H1 (cell line): ENCODE results near the gene A3GALT2. TPM values are rescaled to one million over a fixed set of nuclear protein-coding genes. Genes with fewer than 3 reads are reported as not detected.
A peak's percentile ranks its signal among the peaks of the same experiment; 100 is the strongest.

Experiments used
- CTCF ChIA-PET: fragments of 300-600 bp; sonication (Branson Sonifier 250); formaldehyde crosslinking; loops from one replicate; lab custom pipeline; 2021; ENCODE audit not compliant: partially characterized antibody; lab: Charles Lee
- POLR2A ChIA-PET: fragments of 300-600 bp; sonication (Branson Sonifier 250); formaldehyde crosslinking; loops from one replicate; lab custom pipeline; 2021; ENCODE audit warnings: inconsistent platforms; ENCODE audit not compliant: partially characterized antibody; lab: Charles Lee
- DNase-seq, 2 experiments: peaks; one replicate each; pipeline versions ENCODE4 v3.0.0 to v3.0.0-alpha.2; 2010 to 2022; ENCODE audit warnings: low spot score in 2 of 2, low read depth in 1 of 2, mixed read lengths in 1 of 2
- FAIRE-seq: peaks from 2 replicates; lab custom pipeline; 2011; peaks lifted over from hg19 to GRCh38; lab: Jason Lieb, UNC
- H2AFZ ChIP-seq: 2 replicates; pipeline ENCODE4 v1.8.1; 2012; ENCODE audit warnings: low read length, inconsistent platforms
- H2AK5ac ChIP-seq: 2 replicates; pipeline ENCODE4 v1.6.1; 2013; ENCODE audit warnings: low read depth, low read length
- H2BK120ac ChIP-seq: replicated peaks from 2 replicates; pipeline ENCODE3; 2013; ENCODE audit warnings: low read depth, low read length, inconsistent platforms
- H2BK12ac ChIP-seq: 2 replicates; pipeline ENCODE4 v1.6.1; 2013; ENCODE audit warnings: low read depth, low read length
- H2BK15ac ChIP-seq: 2 replicates; pipeline ENCODE4 v1.6.1; 2013; ENCODE audit warnings: low read length
- H2BK20ac ChIP-seq: 2 replicates; pipeline ENCODE4 v1.6.1; 2013; ENCODE audit warnings: low read length
- H2BK5ac ChIP-seq: 2 replicates; pipeline ENCODE4 v1.6.1; 2013; ENCODE audit warnings: low read depth, low read length
- H3K14ac ChIP-seq: 2 replicates; pipeline ENCODE4 v1.6.1; 2013; ENCODE audit warnings: inconsistent platforms; ENCODE audit not compliant: insufficient read length
- H3K18ac ChIP-seq: 2 replicates; pipeline ENCODE4 v1.6.1; 2013; ENCODE audit warnings: low read length; ENCODE audit errors: extremely low read depth
- H3K23ac ChIP-seq: 2 replicates; pipeline ENCODE4 v1.6.1; 2013; ENCODE audit warnings: inconsistent platforms; ENCODE audit not compliant: insufficient read length
- H3K23me2 ChIP-seq: 2 replicates; pipeline ENCODE4 v1.6.1; 2013; ENCODE audit warnings: low read depth, low read length
- H3K27ac ChIP-seq: 2 replicates; pipeline ENCODE4 v1.6.1; 2011; ENCODE audit warnings: low read depth, low read length, inconsistent platforms
- H3K27me3 ChIP-seq, 4 experiments: replicated peaks in 1 of 4; 1 replicate in 1 of 4; 2 replicates in 3 of 4; pipeline versions ENCODE4 v1.6.1 to v1.8.1; 2011 to 2013; ENCODE audit warnings: low read length in 3 of 4, mild to moderate bottlenecking in 3 of 4, inconsistent platforms in 2 of 4, mixed read lengths in 2 of 4, moderate library complexity in 1 of 4; ENCODE audit not compliant: control insufficient read depth in 3 of 4, insufficient read depth in 3 of 4; ENCODE audit errors: extremely low read depth in 1 of 4
- H3K36me3 ChIP-seq, 4 experiments: 2 replicates each; pipeline versions ENCODE4 v1.6.1 to v1.8.1; 2011 to 2013; ENCODE audit warnings: mild to moderate bottlenecking in 4 of 4, low read length in 3 of 4, moderate library complexity in 2 of 4, control low read depth in 1 of 4, inconsistent platforms in 1 of 4; ENCODE audit not compliant: insufficient read depth in 4 of 4, control insufficient read depth in 2 of 4
- H3K4ac ChIP-seq: replicated peaks from 2 replicates; pipeline ENCODE3; 2013; ENCODE audit warnings: low read length, low read depth, mixed read lengths, inconsistent platforms; ENCODE audit not compliant: insufficient read length
- H3K4me1 ChIP-seq, 4 experiments: replicated peaks in 1 of 4; 1 replicate in 1 of 4; 2 replicates in 3 of 4; pipeline versions ENCODE4 v1.6.1 to v1.8.1; 2011 to 2013; ENCODE audit warnings: low read length in 3 of 4, inconsistent platforms in 2 of 4, mixed read lengths in 1 of 4; ENCODE audit not compliant: insufficient read depth in 4 of 4, control insufficient read depth in 3 of 4
- H3K4me2 ChIP-seq, 2 experiments: 2 replicates each; pipeline versions ENCODE4 v1.6.1 to v1.8.1; 2011 to 2013; ENCODE audit warnings: low read depth in 2 of 2, low read length in 2 of 2, control low read depth in 1 of 2, inconsistent platforms in 1 of 2, mild to moderate bottlenecking in 1 of 2; ENCODE audit not compliant: insufficient read depth in 1 of 2
- H3K4me3 ChIP-seq, 4 experiments: fragments of 200-600, 300-600 bp in 1 of 4; sonication (generic), shearing (Covaris generic), sonication (Bioruptor Twin) in 1 of 4; 2 replicates each; pipeline versions ENCODE4 v1.5.1 to v1.8.1; 2011 to 2016; ENCODE audit warnings: low read length in 4 of 4, low read depth in 3 of 4, control low read depth in 2 of 4, inconsistent platforms in 2 of 4, mild to moderate bottlenecking in 2 of 4, mixed read lengths in 1 of 4, moderate library complexity in 1 of 4; ENCODE audit not compliant: insufficient read depth in 2 of 4; ENCODE audit errors: extremely low read depth in 1 of 4
- H3K56ac ChIP-seq: replicated peaks from 2 replicates; pipeline ENCODE3; 2013; ENCODE audit warnings: low read depth, mild to moderate bottlenecking, mixed read lengths, low read length, inconsistent platforms; ENCODE audit not compliant: insufficient read length
- H3K79me1 ChIP-seq: 2 replicates; pipeline ENCODE4 v1.6.1; 2013; ENCODE audit warnings: low read depth, low read length, control low read depth
- H3K79me2 ChIP-seq, 2 experiments: 2 replicates each; pipeline versions ENCODE4 v1.6.1 to v1.8.1; 2012 to 2013; ENCODE audit warnings: low read length in 2 of 2, mild to moderate bottlenecking in 2 of 2, inconsistent platforms in 1 of 2; ENCODE audit not compliant: insufficient read depth in 2 of 2, control insufficient read depth in 1 of 2
- H3K9ac ChIP-seq, 4 experiments: replicated peaks in 1 of 4; 1 replicate in 1 of 4; 2 replicates in 3 of 4; pipeline versions ENCODE4 v1.6.1 to v1.8.1; 2011 to 2013; ENCODE audit warnings: low read depth in 3 of 4, low read length in 3 of 4, control low read depth in 2 of 4, mild to moderate bottlenecking in 2 of 4, moderate library complexity in 2 of 4, inconsistent platforms in 1 of 4; ENCODE audit errors: extremely low read depth in 1 of 4
- H3K9me3 ChIP-seq, 2 experiments: 2 replicates each; pipeline versions ENCODE4 v1.6.1 to v1.8.1; 2012 to 2013; ENCODE audit warnings: mild to moderate bottlenecking in 2 of 2, moderate library complexity in 2 of 2, control low read depth in 1 of 2, inconsistent platforms in 1 of 2, low read depth in 1 of 2, low read length in 1 of 2, mixed read lengths in 1 of 2; ENCODE audit not compliant: insufficient read depth in 2 of 2
- H4K20me1 ChIP-seq, 2 experiments: replicated peaks in 1 of 2; 2 replicates each; pipeline versions ENCODE3 to v1.8.1; 2011 to 2013; ENCODE audit warnings: inconsistent platforms in 2 of 2, low read length in 2 of 2, mild to moderate bottlenecking in 1 of 2; ENCODE audit not compliant: insufficient read depth in 2 of 2, control insufficient read depth in 1 of 2
- H4K5ac ChIP-seq: 2 replicates; pipeline ENCODE4 v1.6.1; 2013; ENCODE audit warnings: low read length, low read depth, mixed read lengths, inconsistent platforms; ENCODE audit not compliant: insufficient read length
- H4K8ac ChIP-seq: 2 replicates; pipeline ENCODE4 v1.8.0; 2013; ENCODE audit warnings: mild to moderate bottlenecking, moderate library complexity, low read length, inconsistent platforms; ENCODE audit not compliant: insufficient read depth; ENCODE audit errors: extremely low read depth
- H4K91ac ChIP-seq: replicated peaks from 2 replicates; pipeline ENCODE3; 2013; ENCODE audit warnings: low read length, mixed read lengths, inconsistent platforms; ENCODE audit not compliant: insufficient read length
- ATF2 ChIP-seq: IDR thresholded peaks from 2 replicates; pipeline ENCODE4 v1.6.1; 2012; ENCODE audit warnings: low read length, inconsistent platforms
- CTBP2 ChIP-seq: IDR thresholded peaks from 2 replicates; pipeline ENCODE4 v1.7.0; 2011; ENCODE audit warnings: borderline replicate concordance, mild to moderate bottlenecking, moderate library complexity, mixed read lengths, low read length; ENCODE audit not compliant: insufficient read depth, insufficient read length
- EZH2 ChIP-seq: fragments of 200-600 bp; sonication (generic); IDR thresholded peaks from 2 replicates; pipeline ENCODE4 v1.7.1; 2012; ENCODE audit warnings: low read depth, mild to moderate bottlenecking, moderate library complexity, low read length, inconsistent platforms; ENCODE audit not compliant: severe bottlenecking
- KDM5A ChIP-seq: fragments of 200-600 bp; IDR thresholded peaks from 2 replicates; pipeline ENCODE4 v1.7.1; 2012; ENCODE audit warnings: mild to moderate bottlenecking, low read length, inconsistent platforms, mixed read lengths
- NRF1 ChIP-seq: IDR thresholded peaks from 2 replicates; pipeline ENCODE4 v1.6.1; 2011; ENCODE audit warnings: mild to moderate bottlenecking, low read depth, low read length, improper control_type of control experiment
- RBBP5 ChIP-seq: IDR thresholded peaks from 2 replicates; pipeline ENCODE4 v1.7.1; 2012; ENCODE audit warnings: low read depth, mild to moderate bottlenecking, inconsistent platforms, low read length, moderate library complexity, borderline replicate concordance
- RNF2 ChIP-seq: fragments of 200-900, 300-1000 bp; sonication (generic); IDR thresholded peaks from 2 replicates; pipeline ENCODE4 v1.7.1; 2016; ENCODE audit warnings: borderline replicate concordance, low read depth, mild to moderate bottlenecking, antibody characterized with exemption, low read length; ENCODE audit not compliant: poor library complexity, severe bottlenecking; ENCODE audit errors: missing control alignments
- SP1 ChIP-seq: IDR thresholded peaks from 2 replicates; pipeline ENCODE4 v1.6.1; 2011; ENCODE audit warnings: low read depth, low read length
- SRF ChIP-seq: IDR thresholded peaks from 2 replicates; pipeline ENCODE4 v1.6.1; 2011; ENCODE audit warnings: mild to moderate bottlenecking, low read depth, low read length, moderate library complexity
- SUZ12 ChIP-seq: fragments of 200-600 bp; sonication (generic); IDR thresholded peaks from 2 replicates; pipeline ENCODE4 v1.6.1; 2012; ENCODE audit warnings: mild to moderate bottlenecking, inconsistent platforms, low read length, moderate library complexity, mixed read lengths
- TEAD4 ChIP-seq: IDR thresholded peaks from 2 replicates; pipeline ENCODE4 v1.6.1; 2012; ENCODE audit warnings: low read depth, low read length, inconsistent platforms, mixed read lengths
- WGBS, 2 experiments: shearing (Covaris generic) in 1 of 2; methylation state at CpG; one replicate each; pipeline versions ENCODE4 v1.1.6 to v1.1.7; 2013 to 2015; ENCODE audit warnings: low lambda C conversion rate in 2 of 2, mixed read lengths in 2 of 2, inconsistent platforms in 1 of 2, low coverage in 1 of 2, missing lambda C conversion rate in 1 of 2; ENCODE audit not compliant: insufficient replicate concordance in 2 of 2, insufficient coverage in 1 of 2, insufficient read length in 1 of 2; ENCODE audit errors: extremely low coverage in 1 of 2, missing lambda C conversion rate in 1 of 2; 5-methylcytosine and 5-hydroxymethylcytosine counted together
- polyA plus RNA-seq, 7 experiments: library from polyadenylated mRNA; depleted of rRNA in 3 of 7; stranded (reverse) in 5 of 7; unstranded in 2 of 7; fragments of >200 nt in 5 of 7; fragments of 200-250 nt in 2 of 7; gene quantifications; 1 replicate in 5 of 7; 2 replicates in 1 of 7; 4 replicates in 1 of 7; pipeline versions ENCODE4 v1.2.1 to v1.2.3, GENCODE V29; 2011 to 2013; ENCODE audit warnings: missing spikeins in 2 of 7, mixed read lengths in 2 of 7
- total RNA-seq: library from RNA; stranded (reverse); fragmentation: NEBNext Ultra II Directional; extraction: Animal tissue kit (Norgen Biotek cat#: 25700); gene quantifications from 2 replicates; pipeline ENCODE4 v1.2.1, GENCODE V29; 2021

A3GALT2 gene
- total and polyA plus RNA-seq, 2 of the 8 experiments (the other 6 are each of a cell fraction or from before 2014, with no cell fraction given): not detected

DNA sequence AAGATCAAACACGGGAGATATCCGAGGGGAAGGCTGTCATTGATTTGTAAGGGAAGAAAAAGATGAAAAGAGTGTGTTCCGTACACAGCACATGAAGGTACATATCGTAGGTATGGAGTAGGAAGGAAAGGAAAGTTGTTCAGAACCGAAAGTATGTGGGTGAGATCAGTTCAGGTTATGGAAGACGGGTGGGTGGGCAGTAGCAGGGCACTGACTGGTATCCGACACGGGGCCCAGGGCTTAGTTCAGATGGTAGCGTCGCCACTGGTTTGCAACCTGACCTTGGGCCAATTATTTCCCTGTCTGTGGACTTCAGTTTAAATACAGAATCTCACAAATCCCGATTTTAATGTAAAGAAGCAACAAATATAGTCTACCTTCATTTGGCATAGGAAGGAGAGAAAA is 27.8 kb upstream of the A3GALT2 start:
- Histone ChIP-seq H3K4me3 (peak overlapping the region; percentile 37 to 74 (median 65)), H2BK120ac (no peak overlapping the region), H4K91ac (no peak overlapping the region), H3K79me1 (no peaks in the 10 kb centered on the region), H2BK15ac (no peak overlapping the region), H2AFZ (no peak overlapping the region), H4K8ac (no peak overlapping the region), H3K9ac (peak overlapping the region in 1 of 4 experiments; percentile 30; a peak in 2 of 7 replicates), H3K18ac (no peak overlapping the region), H2AK5ac (no peak overlapping the region), H3K27ac (no peak overlapping the region), H3K79me2 (no peaks in the 10 kb centered on the region), H3K4me2 (peak overlapping the region; percentile 54 to 69), H3K23me2 (peaks cover 8% of the 10 kb centered on the region), H3K23ac (no peak overlapping the region), H2BK5ac (no peak overlapping the region), H3K4me1 (peaks cover 4 to 26% (median 12%) of the 10 kb centered on the region in 4 experiments), H3K14ac (no peak overlapping the region), H3K36me3 (no peaks in the 10 kb centered on the region), H2BK12ac (no peak overlapping the region), H3K9me3 (no peaks in the 10 kb centered on the region), H3K56ac (no peak overlapping the region), H4K20me1 (peaks cover 5 to 22% of the 10 kb centered on the region in 2 experiments), H4K5ac (no peak overlapping the region), H3K27me3 (peaks cover 45 to 75% (median 66%) of the 10 kb centered on the region in 4 experiments), H3K4ac (no peak overlapping the region), H2BK20ac (no peak overlapping the region)
- DNase-seq (no peak), FAIRE-seq (no peak)
- POLR2A ChIA-PET: interaction anchor here (0.9 kb wide), 1 partner anchor 31 kb away, joined by 3 read pairs; no protein-coding TSS in a partner anchor
- WGBS, 2 experiments: 31% methylated on average over 11 of the region's 11 CpGs; no CpG with 5 or more reads in 1 of the 2 experiments
- CTCF ChIA-PET: interaction anchor here (0.8 to 2.4 kb wide), 3 partner anchors 9 to 41 kb away, joined by 3 to 6 read pairs (median 3); no protein-coding TSS in a partner anchor
- TF ChIP-seq ATF2 (no peak), TEAD4 (no peak), RNF2 (peak; percentile 64), EZH2 (peak; percentile 34), SUZ12 (peak; percentile 67; the same call in 1 of the 2 replicates), CTBP2 (no peak), NRF1 (no peak), KDM5A (no peak), RBBP5 (no peak), SRF (no peak), SP1 (no peak)
